Measurements from ENCODE around the gene TMSB15B.
"Not testable (repeated sequence)": the region's sequence is repeated elsewhere in the genome, so short reads cannot be mapped to it uniquely, and the experiment has no call there.

The TMSB15B gene

GRCh38 chrX:103962411-103963278 is at the start of gene TMSB15B:
Gene TMSB15B, plus strand, starts transcription at chrX:103962627.
- H3K4me3 ChIP-seq (replicated peaks; ENCODE audit: low read depth, low read length); DNase-seq (ENCODE audit: extremely low read depth, insufficient read length); H3K36me3 ChIP-seq (ENCODE audit: control insufficient read depth, insufficient read depth, low read length); H3K27me3 ChIP-seq (replicated peaks; ENCODE audit: control insufficient read depth, insufficient read depth, low read length): not testable (repeated sequence)

GRCh38 chrX:103913356-103914020 is 48.9 kb upstream of the TMSB15B start:
- no peak for DNase-seq (ENCODE audit: extremely low read depth, insufficient read length)
- Histone ChIP-seq H3K36me3 (ENCODE audit: control insufficient read depth, insufficient read depth, low read length) (no peaks in the 10 kb centered on the region), H3K4me3 (replicated peaks; ENCODE audit: low read depth, low read length) (no peak overlapping the region), H3K27me3 (replicated peaks; ENCODE audit: control insufficient read depth, insufficient read depth, low read length) (no peaks in the 10 kb centered on the region)
- no peak for TF ChIP-seq CTCF (IDR thresholded peaks at IDR 0.05; ENCODE audit: insufficient read depth, low read length, poor library complexity, severe bottlenecking)

- Histone ChIP-seq H3K4me3 (replicated peaks; ENCODE audit: low read depth, low read length) (peak overlapping the region; percentile 68), H3K27me3 (replicated peaks; ENCODE audit: control insufficient read depth, insufficient read depth, low read length) (no peaks in the 10 kb centered on the region), H3K36me3 (ENCODE audit: control insufficient read depth, insufficient read depth, low read length) (no peaks in the 10 kb centered on the region)
- DNase-seq (ENCODE audit: extremely low read depth, insufficient read length): peak; percentile 46
- TF ChIP-seq CTCF (IDR thresholded peaks at IDR 0.05; ENCODE audit: insufficient read depth, low read length, poor library complexity, severe bottlenecking): peak; percentile 60
Observed at GRCh38 chrX:103918050-103918449, 44.4 kb upstream of the TMSB15B start.

- Histone ChIP-seq H3K4me3 (replicated peaks; ENCODE audit: low read depth, low read length) (peak overlapping the region; percentile 68), H3K36me3 (ENCODE audit: control insufficient read depth, insufficient read depth, low read length) (no peaks in the 10 kb centered on the region), H3K27me3 (replicated peaks; ENCODE audit: control insufficient read depth, insufficient read depth, low read length) (no peaks in the 10 kb centered on the region)
- peak; percentile 86 for DNase-seq (ENCODE audit: extremely low read depth, insufficient read length)
- TF ChIP-seq CTCF (IDR thresholded peaks at IDR 0.05; ENCODE audit: insufficient read depth, low read length, poor library complexity, severe bottlenecking): no peak
Observed at GRCh38 chrX:103918571-103919269, 43.7 kb upstream of the TMSB15B start.

- H3K4me3 ChIP-seq (replicated peaks; ENCODE audit: low read depth, low read length): peak overlapping the region; percentile 68
- no peaks in the 10 kb centered on the region for H3K36me3 ChIP-seq (ENCODE audit: control insufficient read depth, insufficient read depth, low read length)
- TF ChIP-seq CTCF (IDR thresholded peaks at IDR 0.05; ENCODE audit: insufficient read depth, low read length, poor library complexity, severe bottlenecking): peak; percentile 2
- DNase-seq (ENCODE audit: extremely low read depth, insufficient read length): no peak
- no peaks in the 10 kb centered on the region for H3K27me3 ChIP-seq (replicated peaks; ENCODE audit: control insufficient read depth, insufficient read depth, low read length)
Observed at GRCh38 chrX:103919270-103919637, 43.2 kb upstream of the TMSB15B start.

GRCh38 chrX:103920515-103920914 is 41.9 kb upstream of the TMSB15B start:
- not testable (repeated sequence) for DNase-seq (ENCODE audit: extremely low read depth, insufficient read length); H3K36me3 ChIP-seq (ENCODE audit: control insufficient read depth, insufficient read depth, low read length); H3K27me3 ChIP-seq (replicated peaks; ENCODE audit: control insufficient read depth, insufficient read depth, low read length)
- peak overlapping the region; percentile 68 for H3K4me3 ChIP-seq (replicated peaks; ENCODE audit: low read depth, low read length)
